WI38 (cell line): ENCODE measurements around the gene PROS1.
A peak's percentile ranks its signal among the peaks of the same experiment; 100 is the strongest.

Experiments used
- H3K4me3 ChIP-seq: 2 replicates; pipeline ENCODE4 v1.5.1; 2011; ENCODE audit warnings: low read depth, mild to moderate bottlenecking, control low read depth, low read length
- CTCF ChIP-seq: IDR thresholded peaks from 2 replicates; pipeline ENCODE4 v1.5.1; 2012; ENCODE audit warnings: low read depth, mild to moderate bottlenecking, control low read depth, low read length

Gene PROS1

GRCh38 chr3:93989241-93989640, 15.5 kb upstream of the PROS1 start:
- no peak for TF ChIP-seq CTCF
- no peak overlapping the region for H3K4me3 ChIP-seq

GRCh38 chr3:93988764-93989163, 15.1 kb upstream of the PROS1 start:
- TF ChIP-seq CTCF: no peak
- H3K4me3 ChIP-seq: no peak overlapping the region

GRCh38 chr3:93988283-93988682, 14.6 kb upstream of the PROS1 start:
- TF ChIP-seq CTCF: no peak
- no peak overlapping the region for H3K4me3 ChIP-seq

- no peak overlapping the region for H3K4me3 ChIP-seq
- no peak for TF ChIP-seq CTCF
Measured at GRCh38 chr3:93984618-93985017, 10.9 kb upstream of the PROS1 start.

- no peak overlapping the region for H3K4me3 ChIP-seq
- TF ChIP-seq CTCF: no peak
Measured at GRCh38 chr3:93983408-93983807, 9.7 kb upstream of the PROS1 start.

GRCh38 chr3:93981649-93982048, 8.0 kb upstream of the PROS1 start:
- H3K4me3 ChIP-seq: no peak overlapping the region
- TF ChIP-seq CTCF: no peak

- H3K4me3 ChIP-seq: peak within 1 kb of the TSS; percentile 85
- no peak for TF ChIP-seq CTCF
Measured at GRCh38 chr3:93979850-93980676, 6.4 kb upstream of the PROS1 start, which contains the start of gene ARL13B. TSS of gene ARL13B (plus strand) at chr3:93980155. CDS start at chr3:93980424, 269 bp downstream.
